ENCODE data around the gene SKAP1. TPM values are rescaled to one million over a fixed set of nuclear protein-coding genes. Genes with fewer than 3 reads are reported as not detected.

Gene SKAP1
- polyA plus RNA-seq, 2 donors: 1.1 to 2.6 TPM

GRCh38 chr17:48180842-48181629 lies 249.0 kb downstream of the SKAP1 start:
- no peaks in the 10 kb centered on the region for H3K36me3 ChIP-seq (ENCODE audit: control insufficient read depth in 2 of 2, insufficient read depth in 2 of 2, low read length in 1 of 2)
- H3K4me1 ChIP-seq (ENCODE audit: control insufficient read depth in 2 of 2, insufficient read depth in 2 of 2, low read length in 1 of 2): no peaks in the 10 kb centered on the region
- no peak overlapping the region for H3K4me3 ChIP-seq (ENCODE audit: low read depth in 1 of 2, low read length in 2 of 2)
- H3K9me3 ChIP-seq (ENCODE audit: control insufficient read depth in 2 of 2, insufficient read depth in 1 of 2, low read depth in 1 of 2, low read length in 1 of 2): no peaks in the 10 kb centered on the region
- no peaks in the 10 kb centered on the region for H3K27me3 ChIP-seq (ENCODE audit: control insufficient read depth in 1 of 2, insufficient read depth in 2 of 2, low read length in 2 of 2)
- no peak overlapping the region for H3K27ac ChIP-seq (ENCODE audit: low read depth in 2 of 2, low read length in 1 of 2)
- 86 to 87% methylated on average over 7 of the region's 7 CpGs for WGBS, 2 donors

- WGBS, 2 donors: 69 to 71% methylated on average over 4 of the region's 4 CpGs
These were observed 250.7 kb downstream of the SKAP1 start for GRCh38 chr17:48179071-48179945.

GRCh38 chr17:48178317-48178716 lies 251.7 kb downstream of the SKAP1 start:
- Histone ChIP-seq H3K36me3 (ENCODE audit: control insufficient read depth in 2 of 2, insufficient read depth in 2 of 2, low read length in 1 of 2) (no peaks in the 10 kb centered on the region), H3K4me1 (ENCODE audit: control insufficient read depth in 2 of 2, insufficient read depth in 2 of 2, low read length in 1 of 2) (no peaks in the 10 kb centered on the region), H3K9me3 (ENCODE audit: control insufficient read depth in 2 of 2, insufficient read depth in 1 of 2, low read depth in 1 of 2, low read length in 1 of 2) (no peaks in the 10 kb centered on the region), H3K27me3 (ENCODE audit: control insufficient read depth in 1 of 2, insufficient read depth in 2 of 2, low read length in 2 of 2) (no peaks in the 10 kb centered on the region), H3K27ac (ENCODE audit: low read depth in 2 of 2, low read length in 1 of 2) (no peak overlapping the region), H3K4me3 (ENCODE audit: low read depth in 1 of 2, low read length in 2 of 2) (no peak overlapping the region)
- 81 to 83% methylated on average over 4 of the region's 4 CpGs for WGBS, 2 donors

More at GRCh38 chr17:48179071-48179945, 250.7 kb downstream of the SKAP1 start:
- Histone ChIP-seq H3K27me3 (ENCODE audit: control insufficient read depth in 1 of 2, insufficient read depth in 2 of 2, low read length in 2 of 2) (no peaks in the 10 kb centered on the region), H3K4me3 (ENCODE audit: low read depth in 1 of 2, low read length in 2 of 2) (no peak overlapping the region), H3K36me3 (ENCODE audit: control insufficient read depth in 2 of 2, insufficient read depth in 2 of 2, low read length in 1 of 2) (no peaks in the 10 kb centered on the region), H3K27ac (ENCODE audit: low read depth in 2 of 2, low read length in 1 of 2) (no peak overlapping the region), H3K9me3 (ENCODE audit: control insufficient read depth in 2 of 2, insufficient read depth in 1 of 2, low read depth in 1 of 2, low read length in 1 of 2) (no peaks in the 10 kb centered on the region), H3K4me1 (ENCODE audit: control insufficient read depth in 2 of 2, insufficient read depth in 2 of 2, low read length in 1 of 2) (no peaks in the 10 kb centered on the region)

GRCh38 chr17:48177816-48178215 lies 252.2 kb downstream of the SKAP1 start:
- Histone ChIP-seq H3K4me1 (ENCODE audit: control insufficient read depth in 2 of 2, insufficient read depth in 2 of 2, low read length in 1 of 2) (no peaks in the 10 kb centered on the region), H3K36me3 (ENCODE audit: control insufficient read depth in 2 of 2, insufficient read depth in 2 of 2, low read length in 1 of 2) (no peaks in the 10 kb centered on the region), H3K9me3 (ENCODE audit: control insufficient read depth in 2 of 2, insufficient read depth in 1 of 2, low read depth in 1 of 2, low read length in 1 of 2) (no peaks in the 10 kb centered on the region), H3K27ac (ENCODE audit: low read depth in 2 of 2, low read length in 1 of 2) (no peak overlapping the region), H3K27me3 (ENCODE audit: control insufficient read depth in 1 of 2, insufficient read depth in 2 of 2, low read length in 2 of 2) (no peaks in the 10 kb centered on the region), H3K4me3 (ENCODE audit: low read depth in 1 of 2, low read length in 2 of 2) (no peak overlapping the region)
- WGBS, 2 donors: 65 to 79% methylated on average over 1 of the region's 1 CpG

DNA sequence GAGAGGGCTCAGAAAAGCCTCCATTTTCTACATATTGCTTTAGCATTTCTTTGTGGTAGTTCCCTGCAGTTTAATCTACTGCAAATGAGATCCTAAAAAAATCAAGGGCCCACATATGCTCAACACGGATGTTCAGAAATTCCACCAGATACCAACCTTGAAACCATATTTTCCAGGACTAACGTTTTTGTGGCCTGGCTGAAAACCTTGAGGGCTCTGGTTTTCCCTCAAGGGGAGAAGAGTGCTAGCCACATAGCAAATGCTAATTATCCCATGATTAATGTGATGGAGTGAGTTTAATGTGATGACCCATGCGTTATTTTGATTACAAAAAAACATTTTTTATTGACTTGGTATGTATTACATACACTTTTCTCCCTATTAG lies 253.6 kb downstream of the SKAP1 start:
- Histone ChIP-seq H3K9me3 (ENCODE audit: control insufficient read depth in 2 of 2, insufficient read depth in 1 of 2, low read depth in 1 of 2, low read length in 1 of 2) (no peaks in the 10 kb centered on the region), H3K27ac (ENCODE audit: low read depth in 2 of 2, low read length in 1 of 2) (no peak overlapping the region), H3K27me3 (ENCODE audit: control insufficient read depth in 1 of 2, insufficient read depth in 2 of 2, low read length in 2 of 2) (no peaks in the 10 kb centered on the region), H3K4me3 (ENCODE audit: low read depth in 1 of 2, low read length in 2 of 2) (no peak overlapping the region), H3K36me3 (ENCODE audit: control insufficient read depth in 2 of 2, insufficient read depth in 2 of 2, low read length in 1 of 2) (no peaks in the 10 kb centered on the region), H3K4me1 (ENCODE audit: control insufficient read depth in 2 of 2, insufficient read depth in 2 of 2, low read length in 1 of 2) (no peaks in the 10 kb centered on the region)
- WGBS, 2 donors: 83 to 88% methylated on average over 3 of the region's 3 CpGs

- Histone ChIP-seq H3K4me3 (ENCODE audit: low read depth in 1 of 2, low read length in 2 of 2) (no peak overlapping the region), H3K9me3 (ENCODE audit: control insufficient read depth in 2 of 2, insufficient read depth in 1 of 2, low read depth in 1 of 2, low read length in 1 of 2) (no peaks in the 10 kb centered on the region), H3K4me1 (ENCODE audit: control insufficient read depth in 2 of 2, insufficient read depth in 2 of 2, low read length in 1 of 2) (no peaks in the 10 kb centered on the region), H3K36me3 (ENCODE audit: control insufficient read depth in 2 of 2, insufficient read depth in 2 of 2, low read length in 1 of 2) (no peaks in the 10 kb centered on the region), H3K27ac (ENCODE audit: low read depth in 2 of 2, low read length in 1 of 2) (no peak overlapping the region), H3K27me3 (ENCODE audit: control insufficient read depth in 1 of 2, insufficient read depth in 2 of 2, low read length in 2 of 2) (no peaks in the 10 kb centered on the region)
- 78 to 87% methylated on average over 5 of the region's 5 CpGs for WGBS, 2 donors
These were observed 254.1 kb downstream of the SKAP1 start for GRCh38 chr17:48175692-48176470.

- Histone ChIP-seq H3K9me3 (ENCODE audit: control insufficient read depth in 2 of 2, insufficient read depth in 1 of 2, low read depth in 1 of 2, low read length in 1 of 2) (no peaks in the 10 kb centered on the region), H3K36me3 (ENCODE audit: control insufficient read depth in 2 of 2, insufficient read depth in 2 of 2, low read length in 1 of 2) (no peaks in the 10 kb centered on the region), H3K27ac (ENCODE audit: low read depth in 2 of 2, low read length in 1 of 2) (no peak overlapping the region), H3K27me3 (ENCODE audit: control insufficient read depth in 1 of 2, insufficient read depth in 2 of 2, low read length in 2 of 2) (no peaks in the 10 kb centered on the region), H3K4me3 (ENCODE audit: low read depth in 1 of 2, low read length in 2 of 2) (no peak overlapping the region), H3K4me1 (ENCODE audit: control insufficient read depth in 2 of 2, insufficient read depth in 2 of 2, low read length in 1 of 2) (no peaks in the 10 kb centered on the region)
- WGBS, 2 donors: 78 to 79% methylated on average over 3 of the region's 3 CpGs
These were observed 255.0 kb downstream of the SKAP1 start for GRCh38 chr17:48174833-48175523.

- Histone ChIP-seq H3K9me3 (ENCODE audit: control insufficient read depth in 2 of 2, insufficient read depth in 1 of 2, low read depth in 1 of 2, low read length in 1 of 2) (no peaks in the 10 kb centered on the region), H3K4me1 (ENCODE audit: control insufficient read depth in 2 of 2, insufficient read depth in 2 of 2, low read length in 1 of 2) (no peaks in the 10 kb centered on the region), H3K27me3 (ENCODE audit: control insufficient read depth in 1 of 2, insufficient read depth in 2 of 2, low read length in 2 of 2) (no peaks in the 10 kb centered on the region), H3K36me3 (ENCODE audit: control insufficient read depth in 2 of 2, insufficient read depth in 2 of 2, low read length in 1 of 2) (no peaks in the 10 kb centered on the region), H3K4me3 (ENCODE audit: low read depth in 1 of 2, low read length in 2 of 2) (no peak overlapping the region), H3K27ac (ENCODE audit: low read depth in 2 of 2, low read length in 1 of 2) (no peak overlapping the region)
- WGBS, 2 donors: 78 to 80% methylated on average over 8 of the region's 8 CpGs
These were observed 256.6 kb downstream of the SKAP1 start for GRCh38 chr17:48173191-48173984.
